Mesendoderm (in vitro differentiated cells): Measurements from ENCODE around the gene HOXB7.

Source experiments
- DNase-seq: peaks from one replicate; pipeline ENCODE4 v3.0.0; 2013
- H2AK5ac ChIP-seq: 2 replicates; pipeline ENCODE4 v1.6.1; 2013; ENCODE audit warnings: low read length, inconsistent platforms
- H2BK120ac ChIP-seq: 2 replicates; pipeline ENCODE4 v1.6.1; 2013; ENCODE audit warnings: low read depth, mild to moderate bottlenecking, low read length, moderate library complexity, mixed read lengths
- H2BK15ac ChIP-seq: replicated peaks from 2 replicates; pipeline ENCODE4 v1.6.1; 2013; ENCODE audit warnings: low read depth, mild to moderate bottlenecking, moderate library complexity
- H2BK5ac ChIP-seq: 2 replicates; pipeline ENCODE4 v1.6.1; 2013; ENCODE audit warnings: low read length, inconsistent platforms
- H3K18ac ChIP-seq: 2 replicates; pipeline ENCODE4 v1.6.1; 2013; ENCODE audit warnings: mild to moderate bottlenecking, low read length, mixed read lengths
- H3K23ac ChIP-seq: one replicate; pipeline ENCODE4 v1.6.1; 2013; ENCODE audit warnings: low read length
- H3K27ac ChIP-seq: 2 replicates; pipeline ENCODE4 v1.5.1; 2013; ENCODE audit warnings: low read depth, mild to moderate bottlenecking, inconsistent platforms, low read length, moderate library complexity
- H3K27me3 ChIP-seq: 2 replicates; pipeline ENCODE4 v1.6.1; 2013; ENCODE audit warnings: low read length, control low read depth, mild to moderate bottlenecking, inconsistent platforms; ENCODE audit not compliant: insufficient read depth, poor library complexity
- H3K36me3 ChIP-seq: 2 replicates; pipeline ENCODE4 v1.6.1; 2013; ENCODE audit warnings: low read length, inconsistent platforms; ENCODE audit not compliant: control insufficient read depth, insufficient read depth
- H3K4ac ChIP-seq: one replicate; pipeline ENCODE4 v1.6.1; 2013; ENCODE audit warnings: low read depth, mild to moderate bottlenecking, low read length, moderate library complexity
- H3K4me1 ChIP-seq: 2 replicates; pipeline ENCODE4 v1.6.1; 2013; ENCODE audit warnings: low read depth, low read length, inconsistent platforms; ENCODE audit not compliant: control insufficient read depth
- H3K4me2 ChIP-seq: 2 replicates; pipeline ENCODE4 v1.6.1; 2013; ENCODE audit warnings: low read length
- H3K4me3 ChIP-seq: 2 replicates; pipeline ENCODE4 v1.5.1; 2013; ENCODE audit warnings: mild to moderate bottlenecking, low read length
- H3K56ac ChIP-seq: one replicate; pipeline ENCODE4 v1.6.1; 2013; ENCODE audit warnings: low read length
- H3K79me1 ChIP-seq: 2 replicates; pipeline ENCODE4 v1.6.1; 2013; ENCODE audit warnings: low read length, inconsistent platforms
- H3K79me2 ChIP-seq: 2 replicates; pipeline ENCODE4 v1.6.1; 2013; ENCODE audit warnings: mild to moderate bottlenecking, low read length; ENCODE audit not compliant: control insufficient read depth, insufficient read depth
- H3K9ac ChIP-seq: 2 replicates; pipeline ENCODE4 v1.6.1; 2013; ENCODE audit warnings: low read length, inconsistent platforms
- H4K5ac ChIP-seq: one replicate; pipeline ENCODE4 v1.6.1; 2013; ENCODE audit warnings: low read length
- H4K8ac ChIP-seq: one replicate; pipeline ENCODE4 v1.6.1; 2013; ENCODE audit warnings: low read depth, mild to moderate bottlenecking, control low read depth, low read length, moderate library complexity
- WGBS: extraction: QIAGEN DNeasy Blood & Tissue Kit; methylation state at CpG from one replicate; pipeline ENCODE4 v1.1.7; 2013; ENCODE audit warnings: low lambda C conversion rate, missing lambda C conversion rate; ENCODE audit not compliant: insufficient coverage; ENCODE audit errors: extremely low coverage; 5-methylcytosine and 5-hydroxymethylcytosine counted together

HOXB7 gene

DNA sequence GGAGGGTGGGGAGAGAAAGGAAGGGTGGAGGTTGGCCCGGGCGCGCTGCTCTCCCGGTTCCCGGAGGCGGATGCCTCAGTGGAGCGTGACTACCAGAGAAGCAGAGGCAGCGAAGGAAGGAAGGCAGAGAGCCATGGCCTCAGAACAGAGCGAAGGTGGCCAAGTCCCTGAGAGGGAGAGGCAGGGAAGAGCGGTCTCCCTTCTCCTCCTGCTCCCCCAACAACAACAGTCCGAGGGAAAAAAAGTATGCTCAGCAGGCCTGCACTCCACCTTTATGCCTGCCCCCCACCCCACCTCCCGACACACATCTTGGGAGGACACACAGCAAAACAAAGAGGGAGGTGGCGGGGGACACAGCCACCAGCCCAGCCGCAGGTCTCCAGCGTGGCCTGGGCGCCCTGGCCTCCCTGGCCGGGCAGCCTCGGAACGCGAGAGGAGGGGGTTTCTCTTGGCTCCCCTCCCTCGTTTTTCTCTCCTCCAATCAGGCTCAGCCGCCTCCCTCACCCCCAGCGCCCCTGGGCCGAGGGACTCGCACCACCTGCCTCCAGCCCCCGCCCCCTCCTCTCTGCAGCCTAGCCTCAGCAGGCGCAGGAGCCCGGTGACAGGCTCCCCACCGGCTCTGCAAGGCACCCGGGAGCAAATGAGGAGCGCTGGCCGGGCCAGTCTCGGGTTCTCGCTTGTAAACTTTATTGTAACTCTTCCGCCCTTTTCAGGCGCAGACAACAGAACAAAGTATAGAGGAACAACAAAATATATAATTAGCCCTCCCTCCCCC lies 1.1 kb upstream of the HOXB7 start:
- H3K4me2 ChIP-seq = no peak overlapping the region
- H3K9ac ChIP-seq = no peak overlapping the region
- DNase-seq = no peak
- no peak overlapping the region for H4K5ac ChIP-seq
- H3K4me3 ChIP-seq = no peak overlapping the region
- H3K27me3 ChIP-seq = peaks cover 87% of the 10 kb centered on the region
- no peak overlapping the region for H3K4ac ChIP-seq
- no peak overlapping the region for H2BK120ac ChIP-seq
- no peaks in the 10 kb centered on the region for H3K79me2 ChIP-seq
- no CpG with 5 or more reads among the region's 36 CpGs for WGBS
- H3K79me1 ChIP-seq = no peaks in the 10 kb centered on the region
- no peak overlapping the region for H2BK5ac ChIP-seq
- H4K8ac ChIP-seq = no peak overlapping the region
- no peaks in the 10 kb centered on the region for H3K36me3 ChIP-seq
- no peak overlapping the region for H3K27ac ChIP-seq
- no peak overlapping the region for H3K56ac ChIP-seq
- no peak overlapping the region for H2AK5ac ChIP-seq
- no peaks in the 10 kb centered on the region for H3K4me1 ChIP-seq
- no peak overlapping the region for H3K18ac ChIP-seq
- no peak overlapping the region for H3K23ac ChIP-seq
- no peak overlapping the region for H2BK15ac ChIP-seq

DNA sequence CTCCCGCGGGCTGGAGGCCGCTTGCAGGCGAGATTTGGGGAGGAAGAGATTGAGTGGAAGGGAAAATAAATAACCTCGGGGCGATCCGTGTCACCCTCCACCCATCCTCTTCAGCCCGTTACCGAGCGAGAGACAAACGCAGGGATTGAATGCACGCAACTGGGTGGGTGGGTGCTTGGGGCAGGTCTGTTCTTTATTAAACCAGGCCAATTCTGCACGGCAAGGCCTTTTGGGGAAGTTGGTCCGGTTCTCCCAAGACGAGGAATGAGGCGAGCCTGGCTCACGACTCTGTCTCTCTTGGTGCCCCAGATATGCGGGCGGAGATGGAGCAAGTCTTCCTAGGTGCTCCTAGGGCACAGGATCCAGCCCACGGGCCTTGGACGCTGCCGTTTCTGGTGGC lies 396 bp upstream of the HOXB7 start:
- H3K79me2 ChIP-seq = no peaks in the 10 kb centered on the region
- H3K4ac ChIP-seq = no peak overlapping the region
- no peak overlapping the region for H2BK120ac ChIP-seq
- H3K56ac ChIP-seq = no peak overlapping the region
- no peak overlapping the region for H3K4me3 ChIP-seq
- H2AK5ac ChIP-seq = no peak overlapping the region
- H4K5ac ChIP-seq = no peak overlapping the region
- H3K27me3 ChIP-seq = peaks cover 87% of the 10 kb centered on the region
- H3K23ac ChIP-seq = no peak overlapping the region
- H2BK5ac ChIP-seq = no peak overlapping the region
- H3K18ac ChIP-seq = no peak overlapping the region
- H4K8ac ChIP-seq = no peak overlapping the region
- DNase-seq = no peak
- H3K36me3 ChIP-seq = no peaks in the 10 kb centered on the region
- H3K4me2 ChIP-seq = peak overlapping the region; percentile 52
- H2BK15ac ChIP-seq = no peak overlapping the region
- no peak overlapping the region for H3K9ac ChIP-seq
- H3K79me1 ChIP-seq = no peaks in the 10 kb centered on the region
- no peaks in the 10 kb centered on the region for H3K4me1 ChIP-seq
- no peak overlapping the region for H3K27ac ChIP-seq
- no CpG with 5 or more reads among the region's 22 CpGs for WGBS

DNA sequence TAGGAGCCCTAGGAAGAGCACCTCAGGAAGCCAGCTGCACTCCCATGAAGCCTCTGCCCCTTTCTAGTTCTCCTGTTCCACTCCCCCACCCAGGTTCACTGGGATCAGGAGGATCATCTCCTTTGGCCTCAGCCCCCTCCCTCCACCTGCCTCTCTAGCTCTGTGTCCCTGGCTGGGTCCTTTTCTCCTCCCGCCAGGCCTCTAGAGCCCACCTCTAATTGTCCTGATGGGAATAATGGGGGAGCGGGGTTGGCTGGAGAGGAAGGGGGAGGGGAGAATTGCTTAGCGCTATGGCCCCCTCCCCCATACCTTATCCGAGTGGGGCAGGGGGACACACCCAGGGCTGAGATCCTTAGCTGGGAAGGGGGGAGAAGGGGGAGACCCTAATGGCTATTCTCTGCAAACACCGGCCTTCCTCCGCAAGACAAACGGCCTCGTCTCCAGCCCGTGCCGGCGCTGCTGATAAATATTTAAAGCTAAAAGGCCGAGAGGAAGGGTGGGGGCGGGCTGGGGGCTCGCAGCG lies 997 bp downstream of the HOXB7 start:
- DNase-seq = no peak
- H3K4ac ChIP-seq = no peak overlapping the region
- H3K27ac ChIP-seq = no peak overlapping the region
- H3K4me2 ChIP-seq = no peak overlapping the region
- H2BK120ac ChIP-seq = no peak overlapping the region
- H4K5ac ChIP-seq = no peak overlapping the region
- H3K18ac ChIP-seq = no peak overlapping the region
- no peak overlapping the region for H2BK5ac ChIP-seq
- no peaks in the 10 kb centered on the region for H3K36me3 ChIP-seq
- no peak overlapping the region for H3K4me3 ChIP-seq
- no peaks in the 10 kb centered on the region for H3K4me1 ChIP-seq
- no peak overlapping the region for H2AK5ac ChIP-seq
- H4K8ac ChIP-seq = no peak overlapping the region
- no peak overlapping the region for H3K23ac ChIP-seq
- peak overlapping the region; percentile 67 for H3K56ac ChIP-seq
- H3K79me1 ChIP-seq = no peaks in the 10 kb centered on the region
- WGBS = no CpG with 5 or more reads among the region's 15 CpGs
- H3K9ac ChIP-seq = no peak overlapping the region
- peaks cover 87% of the 10 kb centered on the region for H3K27me3 ChIP-seq
- no peak overlapping the region for H2BK15ac ChIP-seq
- no peaks in the 10 kb centered on the region for H3K79me2 ChIP-seq

DNA sequence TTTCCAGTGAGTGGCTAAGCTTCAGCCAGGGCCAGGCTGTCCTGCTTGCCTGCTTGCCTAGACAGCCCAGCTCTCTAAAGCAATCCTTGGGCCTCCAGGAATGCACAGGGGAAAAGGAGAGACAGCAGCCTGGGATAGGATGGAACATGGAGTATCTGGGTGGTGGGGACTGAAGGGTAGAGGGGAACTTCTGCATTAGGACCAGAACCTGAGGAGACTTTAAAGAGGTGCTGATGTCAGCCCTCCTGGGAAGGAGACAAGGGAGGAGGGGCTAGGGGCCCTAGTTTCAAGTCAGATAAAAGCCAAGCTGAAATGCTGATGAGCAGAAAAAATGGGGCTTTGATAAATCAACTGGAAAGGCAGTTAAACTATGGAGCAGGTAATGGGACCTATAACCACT lies 1.8 kb downstream of the HOXB7 start:
- Histone ChIP-seq H2BK120ac (no peak overlapping the region), H3K4me1 (no peaks in the 10 kb centered on the region), H3K23ac (no peak overlapping the region), H4K8ac (no peak overlapping the region), H3K18ac (no peak overlapping the region), H3K79me1 (no peaks in the 10 kb centered on the region), H3K4ac (no peak overlapping the region), H3K27ac (no peak overlapping the region), H2BK5ac (no peak overlapping the region), H3K27me3 (peaks cover 89% of the 10 kb centered on the region), H2AK5ac (no peak overlapping the region), H3K56ac (no peak overlapping the region), H3K9ac (no peak overlapping the region), H2BK15ac (no peak overlapping the region), H3K4me2 (no peak overlapping the region), H3K79me2 (no peaks in the 10 kb centered on the region), H3K36me3 (no peaks in the 10 kb centered on the region), H3K4me3 (no peak overlapping the region), H4K5ac (no peak overlapping the region)
- no peak for DNase-seq

DNA sequence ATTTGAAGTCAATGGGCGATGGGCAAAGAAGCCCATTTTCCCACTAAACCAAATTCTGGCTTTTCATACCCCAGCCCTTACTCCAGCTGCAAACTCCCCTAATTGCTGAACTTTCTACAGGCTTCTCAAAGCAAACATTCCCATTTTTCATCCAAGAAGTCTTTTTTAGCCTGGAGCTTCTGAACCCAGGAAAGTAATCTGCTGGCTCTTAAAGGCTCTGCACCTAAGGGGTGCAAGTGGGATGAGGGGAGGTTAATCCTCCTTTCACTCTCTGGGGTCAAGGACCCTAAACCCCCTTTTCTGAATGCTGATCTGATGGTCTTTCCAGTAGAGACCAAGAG lies 2.4 kb downstream of the HOXB7 start:
- no CpG with 5 or more reads among the region's 1 CpG for WGBS
- Histone ChIP-seq H3K27me3 (peaks cover 89% of the 10 kb centered on the region), H3K9ac (no peak overlapping the region)

More for the DNA sequence above, 2.4 kb downstream of the HOXB7 start:
- Histone ChIP-seq H3K79me2 (no peaks in the 10 kb centered on the region), H3K4ac (no peak overlapping the region), H4K5ac (no peak overlapping the region), H2BK120ac (no peak overlapping the region), H2AK5ac (no peak overlapping the region), H3K4me2 (no peak overlapping the region), H3K56ac (no peak overlapping the region), H3K4me3 (no peak overlapping the region), H3K23ac (no peak overlapping the region), H3K18ac (no peak overlapping the region), H2BK5ac (no peak overlapping the region), H3K4me1 (no peaks in the 10 kb centered on the region), H2BK15ac (no peak overlapping the region), H3K79me1 (no peaks in the 10 kb centered on the region), H4K8ac (no peak overlapping the region), H3K27ac (no peak overlapping the region), H3K36me3 (no peaks in the 10 kb centered on the region)
- no peak for DNase-seq
